ENCODE data around the gene NAIF1.

NAIF1 gene

GRCh38 chr9:128094950-128095544 lies 27.9 kb upstream of the NAIF1 start:
- H3K27ac Mint-ChIP-seq = peak overlapping the region; percentile 92

GRCh38 chr9:128094166-128094949 lies 27.2 kb upstream of the NAIF1 start:
- Mint-ChIP-seq H3K4me3 (peak overlapping the region; percentile 56), H3K4me1 (peaks cover 69% of the 10 kb centered on the region), H3K9me3 (no peaks in the 10 kb centered on the region), H3K27ac (peak overlapping the region; percentile 92), H3K36me3 (no peaks in the 10 kb centered on the region)
- ATAC-seq = peak; percentile 97
- DNase-seq (ENCODE audit: low spot score in 2 of 2) = peak; percentile 25 to 70

More at GRCh38 chr9:128094950-128095544, 27.9 kb upstream of the NAIF1 start:
- H3K4me1 Mint-ChIP-seq = peaks cover 71% of the 10 kb centered on the region
- peak overlapping the region; percentile 56 for H3K4me3 Mint-ChIP-seq
- no peak for DNase-seq (ENCODE audit: low spot score in 2 of 2)
- ATAC-seq = no peak
- H3K9me3 Mint-ChIP-seq = no peaks in the 10 kb centered on the region
- H3K36me3 Mint-ChIP-seq = no peaks in the 10 kb centered on the region

- H3K4me3 Mint-ChIP-seq = peak overlapping the region; percentile 56
Observed at GRCh38 chr9:128093011-128093410, 25.9 kb upstream of the NAIF1 start.

GRCh38 chr9:128092199-128092977 lies 25.3 kb upstream of the NAIF1 start:
- Mint-ChIP-seq H3K4me1 (peaks cover 56% of the 10 kb centered on the region), H3K36me3 (peaks cover 2% of the 10 kb centered on the region), H3K4me3 (no peak overlapping the region), H3K9me3 (no peaks in the 10 kb centered on the region), H3K27ac (peak overlapping the region; percentile 92)
- DNase-seq (ENCODE audit: low spot score in 2 of 2) (no peak), ATAC-seq (no peak)

More at GRCh38 chr9:128093011-128093410, 25.9 kb upstream of the NAIF1 start:
- no peaks in the 10 kb centered on the region for H3K9me3 Mint-ChIP-seq
- no peaks in the 10 kb centered on the region for H3K36me3 Mint-ChIP-seq
- H3K27ac Mint-ChIP-seq = peak overlapping the region; percentile 92
- ATAC-seq (no peak), DNase-seq (ENCODE audit: low spot score in 2 of 2) (no peak)
- peaks cover 63% of the 10 kb centered on the region for H3K4me1 Mint-ChIP-seq

- peaks cover 51% of the 10 kb centered on the region for H3K4me1 Mint-ChIP-seq
Observed at GRCh38 chr9:128091571-128091970, 24.5 kb upstream of the NAIF1 start.

GRCh38 chr9:128091144-128091543 lies 24.0 kb upstream of the NAIF1 start:
- no peak overlapping the region for H3K27ac Mint-ChIP-seq
- H3K36me3 Mint-ChIP-seq = peaks cover 5% of the 10 kb centered on the region
- no peak for ATAC-seq
- H3K4me1 Mint-ChIP-seq = peaks cover 47% of the 10 kb centered on the region
- no peaks in the 10 kb centered on the region for H3K9me3 Mint-ChIP-seq
- no peak for DNase-seq (ENCODE audit: low spot score in 2 of 2)
- no peak overlapping the region for H3K4me3 Mint-ChIP-seq

More at GRCh38 chr9:128091571-128091970, 24.5 kb upstream of the NAIF1 start:
- no peak overlapping the region for H3K4me3 Mint-ChIP-seq
- peak overlapping the region; percentile 92 for H3K27ac Mint-ChIP-seq
- ATAC-seq (no peak), DNase-seq (ENCODE audit: low spot score in 2 of 2) (no peak)
- H3K36me3 Mint-ChIP-seq = peaks cover 5% of the 10 kb centered on the region
- H3K9me3 Mint-ChIP-seq = no peaks in the 10 kb centered on the region

- peaks cover 44% of the 10 kb centered on the region for H3K4me1 Mint-ChIP-seq
- peaks cover 21% of the 10 kb centered on the region for H3K36me3 Mint-ChIP-seq
- no peak for DNase-seq (ENCODE audit: low spot score in 2 of 2)
- H3K4me3 Mint-ChIP-seq = no peak overlapping the region
- H3K9me3 Mint-ChIP-seq = no peaks in the 10 kb centered on the region
- H3K27ac Mint-ChIP-seq = no peak overlapping the region
- ATAC-seq = no peak
Observed at GRCh38 chr9:128089299-128089698, 22.2 kb upstream of the NAIF1 start.

GRCh38 chr9:128088253-128088945 lies 21.3 kb upstream of the NAIF1 start:
- Mint-ChIP-seq H3K27ac (no peak overlapping the region), H3K9me3 (no peaks in the 10 kb centered on the region), H3K4me1 (peaks cover 43% of the 10 kb centered on the region), H3K4me3 (no peak overlapping the region), H3K36me3 (peaks cover 29% of the 10 kb centered on the region)
- ATAC-seq (no peak), DNase-seq (ENCODE audit: low spot score in 2 of 2) (no peak)

GRCh38 chr9:128087262-128087661 lies 20.1 kb upstream of the NAIF1 start:
- no peak for ATAC-seq
- Mint-ChIP-seq H3K4me3 (no peak overlapping the region), H3K4me1 (peaks cover 34% of the 10 kb centered on the region)

GRCh38 chr9:128085943-128086342 lies 18.8 kb upstream of the NAIF1 start:
- ATAC-seq (no peak), DNase-seq (ENCODE audit: low spot score in 2 of 2) (no peak)
- Mint-ChIP-seq H3K9me3 (no peaks in the 10 kb centered on the region), H3K36me3 (peaks cover 38% of the 10 kb centered on the region), H3K4me1 (peaks cover 35% of the 10 kb centered on the region), H3K27ac (no peak overlapping the region), H3K4me3 (no peak overlapping the region)

More at GRCh38 chr9:128087262-128087661, 20.1 kb upstream of the NAIF1 start:
- H3K36me3 Mint-ChIP-seq = peaks cover 35% of the 10 kb centered on the region
- no peaks in the 10 kb centered on the region for H3K9me3 Mint-ChIP-seq
- no peak overlapping the region for H3K27ac Mint-ChIP-seq
- DNase-seq (ENCODE audit: low spot score in 2 of 2) = no peak

GRCh38 chr9:128084746-128085145 lies 17.6 kb upstream of the NAIF1 start:
- no peak overlapping the region for H3K4me3 Mint-ChIP-seq
- no peak overlapping the region for H3K27ac Mint-ChIP-seq
- no peak for DNase-seq (ENCODE audit: low spot score in 2 of 2)
- no peaks in the 10 kb centered on the region for H3K9me3 Mint-ChIP-seq
- H3K4me1 Mint-ChIP-seq = peaks cover 35% of the 10 kb centered on the region
- H3K36me3 Mint-ChIP-seq = peaks cover 38% of the 10 kb centered on the region
- ATAC-seq = no peak

GRCh38 chr9:128082151-128082550 lies 15.0 kb upstream of the NAIF1 start:
- Mint-ChIP-seq H3K9me3 (no peaks in the 10 kb centered on the region), H3K36me3 (peaks cover 43% of the 10 kb centered on the region), H3K27ac (peak overlapping the region; percentile 82), H3K4me3 (no peak overlapping the region), H3K4me1 (peaks cover 48% of the 10 kb centered on the region)
- DNase-seq (ENCODE audit: low spot score in 2 of 2) (no peak), ATAC-seq (no peak)

- peaks cover 42% of the 10 kb centered on the region for H3K36me3 Mint-ChIP-seq
- DNase-seq (ENCODE audit: low spot score in 2 of 2) (no peak), ATAC-seq (peak; percentile 36)
- H3K27ac Mint-ChIP-seq = peak overlapping the region; percentile 82
- peaks cover 50% of the 10 kb centered on the region for H3K4me1 Mint-ChIP-seq
- H3K4me3 Mint-ChIP-seq = no peak overlapping the region
- no peaks in the 10 kb centered on the region for H3K9me3 Mint-ChIP-seq
Observed at GRCh38 chr9:128081056-128081455, 13.9 kb upstream of the NAIF1 start.

GRCh38 chr9:128080206-128080605 lies 13.1 kb upstream of the NAIF1 start:
- H3K9me3 Mint-ChIP-seq = no peaks in the 10 kb centered on the region
- peaks cover 50% of the 10 kb centered on the region for H3K4me1 Mint-ChIP-seq
- no peak overlapping the region for H3K4me3 Mint-ChIP-seq
- H3K27ac Mint-ChIP-seq = no peak overlapping the region
- DNase-seq (ENCODE audit: low spot score in 2 of 2) (no peak), ATAC-seq (no peak)
- H3K36me3 Mint-ChIP-seq = peaks cover 34% of the 10 kb centered on the region

Measured in stimulated activated effector memory CD8-positive, alpha-beta T cell treated with anti-CD3 and anti-CD28 coated beads, Interleukin-12 subunit alpha, Interleukin-12 subunit beta, amount 100 ng/mL, for 72 hours (primary cell).